Mammary epithelial cell (primary cell): ENCODE results near the gene RRAD.

Experiments
- EZH2 ChIP-seq: IDR thresholded peaks from 2 replicates; pipeline ENCODE4 v1.6.1; 2012; ENCODE audit warnings: low read length, inconsistent platforms, borderline replicate concordance
- TF ChIP-seq, protein P1 (sequence below), 2 donors: IDR thresholded peaks in 1 of 2; conservative IDR thresholded peaks in 1 of 2; 2 replicates each; pipeline ENCODE4 v1.5.1; 2011 to 2012; ENCODE audit warnings: inconsistent platforms in 2 of 2, low read length in 2 of 2, mild to moderate bottlenecking in 2 of 2, control low read depth in 1 of 2, low read depth in 1 of 2; ENCODE audit not compliant: insufficient read depth in 1 of 2; ENCODE audit errors: extremely low read depth in 1 of 2

DNA sequence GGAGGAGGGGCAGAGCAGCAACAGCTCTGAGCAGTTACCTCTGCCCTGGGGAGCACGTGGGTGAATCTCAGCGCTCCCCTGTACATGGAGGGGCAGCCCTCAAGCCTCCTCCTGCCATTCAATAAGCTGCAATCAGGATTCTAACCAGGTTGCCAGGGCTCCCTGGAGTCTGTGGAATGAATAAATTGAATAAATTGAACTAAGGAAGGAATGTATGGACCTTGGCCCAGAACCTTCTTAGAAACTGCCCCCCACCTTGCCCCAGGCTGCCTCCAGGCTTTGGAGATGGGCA is 5.1 kb downstream of the RRAD start:
- TF ChIP-seq EZH2 = no peak
- TF ChIP-seq, protein P1, sequence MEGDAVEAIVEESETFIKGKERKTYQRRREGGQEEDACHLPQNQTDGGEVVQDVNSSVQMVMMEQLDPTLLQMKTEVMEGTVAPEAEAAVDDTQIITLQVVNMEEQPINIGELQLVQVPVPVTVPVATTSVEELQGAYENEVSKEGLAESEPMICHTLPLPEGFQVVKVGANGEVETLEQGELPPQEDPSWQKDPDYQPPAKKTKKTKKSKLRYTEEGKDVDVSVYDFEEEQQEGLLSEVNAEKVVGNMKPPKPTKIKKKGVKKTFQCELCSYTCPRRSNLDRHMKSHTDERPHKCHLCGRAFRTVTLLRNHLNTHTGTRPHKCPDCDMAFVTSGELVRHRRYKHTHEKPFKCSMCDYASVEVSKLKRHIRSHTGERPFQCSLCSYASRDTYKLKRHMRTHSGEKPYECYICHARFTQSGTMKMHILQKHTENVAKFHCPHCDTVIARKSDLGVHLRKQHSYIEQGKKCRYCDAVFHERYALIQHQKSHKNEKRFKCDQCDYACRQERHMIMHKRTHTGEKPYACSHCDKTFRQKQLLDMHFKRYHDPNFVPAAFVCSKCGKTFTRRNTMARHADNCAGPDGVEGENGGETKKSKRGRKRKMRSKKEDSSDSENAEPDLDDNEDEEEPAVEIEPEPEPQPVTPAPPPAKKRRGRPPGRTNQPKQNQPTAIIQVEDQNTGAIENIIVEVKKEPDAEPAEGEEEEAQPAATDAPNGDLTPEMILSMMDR (conservative IDR thresholded peaks at IDR 0.05 in 1 of 2, IDR thresholded peaks at IDR 0.05 in 1 of 2; ENCODE audit: extremely low read depth in 1 of 2, insufficient read depth in 1 of 2, low read depth in 1 of 2, low read length in 2 of 2) = no peak
